Suprapubic skin (tissue), 4 donors: Measurements from ENCODE around the gene C6orf52. TPM values are rescaled to one million over a fixed set of nuclear protein-coding genes. Genes with fewer than 3 reads are reported as not detected.

Source experiments
- DNase-seq, 2 donors: peaks; one replicate each; pipeline ENCODE4 v3.0.0-alpha.2; 2019; ENCODE audit warnings: low spot score in 2 of 2
- H3K27ac ChIP-seq: fragments of 200-600 bp; sonication (generic); one replicate; pipeline ENCODE4 v1.5.1; 2019
- H3K27me3 ChIP-seq: fragments of 200-600 bp; sonication (generic); one replicate; pipeline ENCODE4 v1.5.1; 2019
- H3K36me3 ChIP-seq: fragments of 200-600 bp; sonication (generic); one replicate; pipeline ENCODE4 v1.5.1; 2019
- H3K4me1 ChIP-seq: fragments of 200-600 bp; sonication (generic); one replicate; pipeline ENCODE4 v1.5.1; 2019
- H3K4me3 ChIP-seq: fragments of 200-600 bp; sonication (generic); one replicate; pipeline ENCODE4 v1.5.1; 2019; ENCODE audit warnings: mild to moderate bottlenecking
- H3K9me3 ChIP-seq: fragments of 200-600 bp; sonication (generic); one replicate; pipeline ENCODE4 v1.5.1; 2019
- EP300 ChIP-seq: sonication (generic); formaldehyde crosslinking; IDR thresholded peaks from one replicate; pipeline ENCODE4 v1.6.1; 2017; ENCODE audit warnings: antibody characterized with exemption
- POLR2A ChIP-seq, 2 donors: fragments of 450-650 bp; IDR thresholded peaks; one replicate each; pipeline ENCODE4 v1.6.1; 2017; ENCODE audit warnings: antibody characterized with exemption in 2 of 2, mild to moderate bottlenecking in 2 of 2, moderate library complexity in 2 of 2
- POLR2AphosphoS5 ChIP-seq, 3 donors: sonication (generic); formaldehyde crosslinking; IDR thresholded peaks; one replicate each; pipeline ENCODE4 v1.6.1; 2017; ENCODE audit warnings: antibody characterized with exemption in 3 of 3
- WGBS: methylation state at CpG from one replicate; pipeline ENCODE4 v1.1.5; 2018; 5-methylcytosine and 5-hydroxymethylcytosine counted together
- total RNA-seq, 4 donors: library from RNA; depleted of rRNA; stranded (reverse); fragments of >200 nt; gene quantifications; one replicate each; pipeline ENCODE4 v1.1.0, GENCODE V29; 2016
- TF ChIP-seq, protein P1 (sequence below), 2 donors: fragments of 200-600 bp in 1 of 2; fragments of 450-650 bp in 1 of 2; sonication (generic) in 1 of 2; IDR thresholded peaks; one replicate each; pipeline ENCODE4 v1.5.1; 2016 to 2019; ENCODE audit warnings: antibody characterized with exemption in 2 of 2, mild to moderate bottlenecking in 1 of 2, moderate library complexity in 1 of 2

C6orf52 gene
- total RNA-seq, 4 donors from 2014 or later: not detected

DNA sequence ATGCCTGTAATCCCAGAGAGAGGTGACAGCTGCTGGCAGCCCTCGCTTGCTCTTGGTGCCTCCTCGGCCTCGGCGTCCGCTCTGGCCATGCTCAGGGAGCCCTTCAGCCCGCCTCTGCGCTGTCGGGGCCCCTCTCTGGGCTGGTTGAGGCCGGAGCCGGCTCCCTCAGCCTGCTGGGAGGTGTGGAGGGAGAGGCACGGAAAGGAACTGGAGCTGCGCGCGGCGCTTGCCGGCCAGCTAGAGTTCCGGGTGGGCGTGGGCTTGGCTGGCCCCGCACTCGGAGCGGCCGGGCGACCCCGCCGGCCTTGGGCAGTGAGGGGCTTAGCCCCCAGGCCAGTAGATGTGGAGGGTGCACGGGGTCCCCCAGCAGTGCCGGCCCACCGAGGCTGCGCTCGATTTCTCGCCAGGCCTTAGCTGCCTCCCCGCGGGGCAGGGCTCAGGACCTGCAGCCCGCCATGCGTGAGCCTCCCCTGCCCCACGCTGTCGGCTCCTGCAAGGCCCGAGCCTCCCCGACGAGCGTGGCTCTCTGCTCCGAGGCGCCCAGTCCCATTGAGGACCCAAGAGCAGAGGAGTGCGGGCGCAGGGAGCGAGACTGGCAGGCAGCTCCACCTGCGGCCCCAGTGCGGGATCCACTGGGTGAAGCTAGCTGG, 34.6 kb downstream of the C6orf52 start:
- H3K4me1 ChIP-seq: no peaks in the 10 kb centered on the region
- H3K27me3 ChIP-seq: no peaks in the 10 kb centered on the region
- H3K4me3 ChIP-seq: peak overlapping the region; percentile 22
- WGBS: 73% methylated on average over 34 of the region's 48 CpGs
- no peak overlapping the region for H3K27ac ChIP-seq
- H3K36me3 ChIP-seq: no peaks in the 10 kb centered on the region
- DNase-seq: no peak
- no peaks in the 10 kb centered on the region for H3K9me3 ChIP-seq
- TF ChIP-seq, protein P1, sequence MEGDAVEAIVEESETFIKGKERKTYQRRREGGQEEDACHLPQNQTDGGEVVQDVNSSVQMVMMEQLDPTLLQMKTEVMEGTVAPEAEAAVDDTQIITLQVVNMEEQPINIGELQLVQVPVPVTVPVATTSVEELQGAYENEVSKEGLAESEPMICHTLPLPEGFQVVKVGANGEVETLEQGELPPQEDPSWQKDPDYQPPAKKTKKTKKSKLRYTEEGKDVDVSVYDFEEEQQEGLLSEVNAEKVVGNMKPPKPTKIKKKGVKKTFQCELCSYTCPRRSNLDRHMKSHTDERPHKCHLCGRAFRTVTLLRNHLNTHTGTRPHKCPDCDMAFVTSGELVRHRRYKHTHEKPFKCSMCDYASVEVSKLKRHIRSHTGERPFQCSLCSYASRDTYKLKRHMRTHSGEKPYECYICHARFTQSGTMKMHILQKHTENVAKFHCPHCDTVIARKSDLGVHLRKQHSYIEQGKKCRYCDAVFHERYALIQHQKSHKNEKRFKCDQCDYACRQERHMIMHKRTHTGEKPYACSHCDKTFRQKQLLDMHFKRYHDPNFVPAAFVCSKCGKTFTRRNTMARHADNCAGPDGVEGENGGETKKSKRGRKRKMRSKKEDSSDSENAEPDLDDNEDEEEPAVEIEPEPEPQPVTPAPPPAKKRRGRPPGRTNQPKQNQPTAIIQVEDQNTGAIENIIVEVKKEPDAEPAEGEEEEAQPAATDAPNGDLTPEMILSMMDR (IDR thresholded peaks at IDR 0.05): no peak
- TF ChIP-seq EP300 (no peak), POLR2A (IDR thresholded peaks at IDR 0.05) (no peak), POLR2AphosphoS5 (IDR thresholded peaks at IDR 0.05) (no peak)

DNA sequence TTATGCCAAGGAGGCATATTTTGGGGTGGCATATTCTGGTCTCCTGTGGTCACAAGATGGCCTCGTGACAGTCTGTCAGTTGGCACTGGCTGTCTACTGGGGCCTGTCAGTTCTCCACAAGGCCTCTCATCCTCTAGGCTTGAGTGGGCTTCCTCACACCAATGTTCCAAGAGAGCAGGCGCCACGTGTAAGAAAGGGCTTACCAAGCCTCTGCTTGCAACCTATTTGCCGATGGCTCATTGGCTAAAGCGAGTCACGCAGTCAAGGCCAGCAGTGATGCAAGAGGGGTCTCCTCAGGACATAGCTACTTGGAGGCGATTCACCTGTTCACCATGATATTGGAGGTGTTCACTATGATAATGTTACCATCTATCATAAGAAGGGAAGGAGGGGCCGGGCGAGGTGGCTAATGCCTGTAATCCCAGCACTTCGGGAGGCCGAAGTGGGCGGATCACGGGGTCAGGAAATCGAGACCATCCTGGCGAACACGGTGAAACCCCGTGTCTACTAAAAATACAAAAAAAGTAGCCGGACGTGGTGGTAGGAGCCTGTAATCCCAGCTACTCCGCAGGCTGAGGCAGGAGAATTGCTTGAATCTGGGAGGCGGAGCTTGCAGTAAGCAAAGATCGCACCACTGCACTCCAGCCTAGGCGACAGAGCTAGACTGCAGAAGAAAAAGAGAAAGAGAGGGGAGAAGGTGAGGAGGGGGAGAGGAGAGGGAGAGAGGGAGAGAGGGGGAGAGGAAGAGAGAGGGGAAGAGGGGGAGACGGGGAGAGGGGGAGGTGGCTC, 35.3 kb downstream of the C6orf52 start:
- Histone ChIP-seq H3K27ac (no peak overlapping the region), H3K4me3 (peak overlapping the region; percentile 22), H3K27me3 (peaks cover 4% of the 10 kb centered on the region), H3K36me3 (no peaks in the 10 kb centered on the region), H3K9me3 (no peaks in the 10 kb centered on the region), H3K4me1 (no peaks in the 10 kb centered on the region)
- WGBS: 83% methylated on average over 24 of the region's 24 CpGs
- TF ChIP-seq, protein P1 (IDR thresholded peaks at IDR 0.05): no peak
- TF ChIP-seq POLR2A (IDR thresholded peaks at IDR 0.05) (no peak), POLR2AphosphoS5 (IDR thresholded peaks at IDR 0.05) (no peak), EP300 (no peak)
- no peak for DNase-seq

DNA sequence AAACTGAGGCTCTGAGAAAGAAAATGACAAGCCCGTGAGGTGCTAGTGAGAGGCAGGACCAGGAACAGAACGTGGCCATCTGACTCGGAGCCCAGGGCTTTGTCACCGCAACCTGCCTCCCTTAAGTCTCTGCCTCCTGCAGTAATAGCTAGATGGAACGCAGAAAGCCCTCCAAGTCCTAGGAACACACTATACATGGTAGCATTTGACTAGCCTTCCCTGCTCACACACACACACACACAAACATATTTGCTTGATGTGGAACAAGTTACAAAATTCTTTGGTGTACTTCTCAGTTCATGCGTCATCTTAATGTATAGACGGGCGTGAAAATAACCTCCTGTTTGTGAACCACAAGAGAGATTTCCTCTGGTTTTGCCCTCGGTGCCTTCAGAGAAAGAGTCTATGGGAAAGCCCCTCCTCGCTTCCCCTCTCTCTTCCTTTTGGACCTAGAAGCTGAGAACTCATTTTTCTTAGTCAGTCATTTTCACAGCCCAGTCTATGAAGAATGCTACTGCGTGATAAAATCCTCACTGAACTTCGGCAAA, 38.8 kb downstream of the C6orf52 start:
- Histone ChIP-seq H3K4me1 (no peaks in the 10 kb centered on the region), H3K27me3 (peaks cover 9% of the 10 kb centered on the region), H3K27ac (no peak overlapping the region), H3K9me3 (no peaks in the 10 kb centered on the region), H3K4me3 (no peak overlapping the region), H3K36me3 (no peaks in the 10 kb centered on the region)
- WGBS: 72% methylated on average over 12 of the region's 12 CpGs
- no peak for TF ChIP-seq POLR2A (IDR thresholded peaks at IDR 0.05)
- no peak for TF ChIP-seq EP300
- TF ChIP-seq POLR2AphosphoS5 (IDR thresholded peaks at IDR 0.05): no peak
- TF ChIP-seq, protein P1 (IDR thresholded peaks at IDR 0.05): no peak
- DNase-seq: no peak

DNA sequence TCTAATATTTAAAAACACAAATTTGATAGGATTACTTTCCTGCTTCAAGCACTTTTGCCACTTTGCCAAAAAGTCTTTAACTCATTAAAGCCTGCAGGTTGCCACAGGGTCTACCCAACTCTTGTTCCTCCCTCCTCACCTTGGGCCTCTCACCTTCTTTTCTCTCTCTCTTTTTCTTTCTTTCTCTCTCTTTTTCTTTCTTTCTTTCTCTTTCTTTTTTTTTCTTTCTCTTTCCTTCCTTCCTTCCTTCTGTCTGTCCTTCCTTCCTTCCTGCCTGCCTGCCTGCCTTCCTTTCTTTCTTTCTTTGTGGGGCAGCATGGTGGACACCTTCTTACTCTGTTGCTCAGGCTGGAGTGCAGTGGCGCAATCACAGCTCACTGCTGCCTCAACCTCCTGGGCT, 50.2 kb downstream of the C6orf52 start:
- H3K4me3 ChIP-seq: no peak overlapping the region
- no peaks in the 10 kb centered on the region for H3K4me1 ChIP-seq
- H3K27ac ChIP-seq: no peak overlapping the region
- DNase-seq: no peak
- H3K9me3 ChIP-seq: no peaks in the 10 kb centered on the region
- H3K36me3 ChIP-seq: no peaks in the 10 kb centered on the region
- H3K27me3 ChIP-seq: no peaks in the 10 kb centered on the region
- TF ChIP-seq, protein P1 (IDR thresholded peaks at IDR 0.05): no peak
- no peak for TF ChIP-seq EP300
- TF ChIP-seq POLR2A (IDR thresholded peaks at IDR 0.05): no peak
- TF ChIP-seq POLR2AphosphoS5 (IDR thresholded peaks at IDR 0.05): no peak
- 100% methylated on average over 1 of the region's 1 CpG for WGBS

DNA sequence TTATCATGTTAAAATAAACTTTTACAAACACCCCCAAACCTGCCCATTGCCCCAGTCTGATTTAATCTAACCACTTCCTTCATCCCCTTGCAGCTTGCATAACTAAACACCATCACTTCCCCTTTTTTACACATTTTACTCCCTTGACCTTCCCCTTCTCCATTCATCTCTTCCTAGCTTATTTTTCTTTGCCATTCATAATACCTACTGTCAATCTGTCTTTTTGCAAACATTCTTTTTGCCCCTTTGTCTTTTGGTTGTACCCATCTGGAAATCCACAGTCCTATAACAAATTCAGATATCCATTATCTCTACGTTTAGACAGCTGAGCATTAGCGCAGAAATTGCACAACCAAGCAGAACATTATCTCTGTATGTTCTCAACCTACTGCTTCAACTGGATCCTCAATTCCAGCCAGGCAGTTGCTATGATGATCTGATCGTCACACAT, 51.2 kb downstream of the C6orf52 start:
- Histone ChIP-seq H3K4me1 (no peaks in the 10 kb centered on the region), H3K9me3 (no peaks in the 10 kb centered on the region), H3K27ac (no peak overlapping the region), H3K27me3 (no peaks in the 10 kb centered on the region), H3K36me3 (no peaks in the 10 kb centered on the region), H3K4me3 (no peak overlapping the region)
- no peak for DNase-seq
- TF ChIP-seq EP300 (no peak), POLR2A (IDR thresholded peaks at IDR 0.05) (no peak), POLR2AphosphoS5 (IDR thresholded peaks at IDR 0.05) (no peak)
- TF ChIP-seq, protein P1 (IDR thresholded peaks at IDR 0.05): no peak
- 75% methylated on average over 3 of the region's 3 CpGs for WGBS
